Right lobe of liver (tissue), 4 donors: ENCODE results near the gene AKR1B15.

ENCODE experiments used
- CTCF ChIP-seq, 4 donors: fragments of 200-600 bp in 3 of 4; fragments of 450-650 bp in 1 of 4; IDR thresholded peaks; one replicate each; pipeline versions ENCODE4 v1.5.1 to v1.8.0; 2016 to 2022; ENCODE audit warnings: antibody characterized with exemption in 4 of 4, mild to moderate bottlenecking in 2 of 4
- POLR2A ChIP-seq: fragments of 450-650 bp; IDR thresholded peaks from one replicate; pipeline ENCODE4 v1.6.1; 2017; ENCODE audit warnings: antibody characterized with exemption, mild to moderate bottlenecking
- donor health status: DM: no; HTN: no; CAD: no.
- donor health status: DM: no; HTN: no; CAD: no.
- donor health status: DM: no; HTN: yes; CAD: no.

GRCh38 chr7:134539380-134540004, 9.4 kb upstream of the AKR1B15 start:
- TF ChIP-seq CTCF (IDR thresholded peaks at IDR 0.05) = no peak
- no peak for TF ChIP-seq POLR2A
